ENCODE results near the gene UNC13C. TPM values are rescaled to one million over a fixed set of nuclear protein-coding genes. Genes with fewer than 3 reads are reported as not detected.

UNC13C gene
- total and polyA plus RNA-seq, 2 of the 13 experiments (the other 11 are each of a cell fraction or from before 2014, with no cell fraction given) = 0.04 TPM; not detected in 1

- DNase-seq (ENCODE audit: low spot score) (no peak), FAIRE-seq (no peak), ATAC-seq (no peak)
- Histone ChIP-seq H2AFZ (ENCODE audit: low read length) (no peak overlapping the region), H3K9me3 (ENCODE audit: low read length) (no peaks in the 10 kb centered on the region), H3K27ac (ENCODE audit: extremely low read length, insufficient read depth, low read length) (no peak overlapping the region), H3K27me3 (ENCODE audit: control insufficient read depth in 1 of 2, insufficient read depth in 2 of 2, low read length in 2 of 2) (no peaks in the 10 kb centered on the region), H3K79me2 (ENCODE audit: insufficient read depth, low read length) (no peaks in the 10 kb centered on the region), H3K4me2 (ENCODE audit: low read depth, low read length) (no peak overlapping the region), H3K36me3 (replicated peaks in 1 of 2; ENCODE audit: control insufficient read depth in 1 of 2, insufficient read depth in 2 of 2, low read length in 2 of 2) (no peaks in the 10 kb centered on the region), H3K9ac (ENCODE audit: insufficient read depth, low read depth, low read length) (no peak overlapping the region), H3K4me1 (ENCODE audit: insufficient read depth, low read length) (no peaks in the 10 kb centered on the region), H3K4me3 (replicated peaks in 1 of 3; ENCODE audit: insufficient read depth in 1 of 3, low read depth in 2 of 3, low read length in 3 of 3) (no peak overlapping the region), H4K20me1 (ENCODE audit: insufficient read depth, low read length) (no peaks in the 10 kb centered on the region)
- no TSS peak for BruUV-seq (replicated peaks)
- TF ChIP-seq ISX (CRISPR knock-in tag; conservative IDR thresholded peaks at IDR 0.05) (no peak), ZNF256 (CRISPR knock-in tag; conservative IDR thresholded peaks at IDR 0.05) (no peak), ZBTB49 (CRISPR knock-in tag; IDR thresholded peaks at IDR 0.05; ENCODE audit: borderline replicate concordance) (no peak), ARHGAP35 (CRISPR knock-in tag; IDR thresholded peaks at IDR 0.05; ENCODE audit: borderline replicate concordance) (no peak), ZNF136 (CRISPR knock-in tag; IDR thresholded peaks at IDR 0.05; ENCODE audit: low read depth) (no peak), ZNF891 (CRISPR knock-in tag; IDR thresholded peaks at IDR 0.05) (no peak), MIER3 (CRISPR knock-in tag; IDR thresholded peaks at IDR 0.05; ENCODE audit: borderline replicate concordance) (no peak), ZNF646 (CRISPR knock-in tag; IDR thresholded peaks at IDR 0.05) (no peak), ZNF432 (CRISPR knock-in tag; IDR thresholded peaks at IDR 0.05; ENCODE audit: borderline replicate concordance) (no peak), ZNF17 (CRISPR knock-in tag; IDR thresholded peaks at IDR 0.05) (no peak), ZNF605 (CRISPR knock-in tag; IDR thresholded peaks at IDR 0.05) (no peak), ZFP37 (CRISPR knock-in tag; IDR thresholded peaks at IDR 0.05; ENCODE audit: borderline replicate concordance) (no peak), EZH2 (conservative IDR thresholded peaks at IDR 0.05; ENCODE audit: low read depth, low read length) (no peak), PBX2 (CRISPR knock-in tag; IDR thresholded peaks at IDR 0.05) (no peak)
- ChIA-PET CTCF (ENCODE audit: low intra/inter-chr PET ratio, low total read pairs) (no interaction called here), POLR2A (no interaction called here)
- in situ Hi-C loops (cut with HindIII; ENCODE audit: extremely low pct_ligation_motif_present, low pct_unique_long_range_greater_than_20kb) (no loop called here), intact Hi-C loops (cut with micrococcal nuclease; ENCODE audit: unreplicated experiment) (no loop called here)
- 29% methylated on average over 2 of the region's 2 CpGs for WGBS (ENCODE audit: low lambda C conversion rate)
These were observed 543.0 kb downstream of the UNC13C start for GRCh38 chr15:54521206-54521605.
